Heart left ventricle (tissue), 13 donors: ENCODE measurements around the gene UNC5C.

Experiments used
- POLR2A ChIP-seq, 2 donors: fragments of 450-650 bp; IDR thresholded peaks; one replicate each; pipeline ENCODE4 v1.6.1; 2017; ENCODE audit warnings: antibody characterized with exemption in 2 of 2, mild to moderate bottlenecking in 2 of 2, moderate library complexity in 2 of 2
- TF ChIP-seq, protein P1 (sequence below), 12 donors: fragments of 200-600 bp; sonication (generic) in 4 of 12; IDR thresholded peaks; one replicate each; pipeline versions ENCODE4 v1.5.0 to v1.8.0; 2018 to 2022; ENCODE audit warnings: antibody characterized with exemption in 12 of 12, mild to moderate bottlenecking in 5 of 12
- donor health status: ischemic (EF 13 %, LVEDD 7.1; RV severe dilation, severe dysfunction).
- donor health status: DM: no; HTN: yes; CAD: no.
- donor health status: DM: no; HTN: no; CAD: no.
- donor health status: ischemic (EF 25% LVEDD 6.9; RV normal size, moderate dysfunction).
- donor health status: ischemic (EF 25% LVEDD 5.7; RV mildly dilated, moderate dysfunction).
- donor health status: ischemic (EF 35%, LVEDD 5.7; RV mildly dilated, moderate dysfunction).
- donor health status: nonischemic (EF 11% LVEDD 7.7; RV severe dilation, severe dysfunction).
- donor health status: DM: yes; HTN: yes; CAD: no.
- donor health status: PGD.
- donor health status: ischemic (EF 29% LVEDD 5.4; RV normal size, mild dysfunction).
- donor health status: nonischemic (EF 23%, LVEDD 6.1; RV moderate dilation, normal function).

- TF ChIP-seq POLR2A (IDR thresholded peaks at IDR 0.05): no peak
- TF ChIP-seq, protein P1, sequence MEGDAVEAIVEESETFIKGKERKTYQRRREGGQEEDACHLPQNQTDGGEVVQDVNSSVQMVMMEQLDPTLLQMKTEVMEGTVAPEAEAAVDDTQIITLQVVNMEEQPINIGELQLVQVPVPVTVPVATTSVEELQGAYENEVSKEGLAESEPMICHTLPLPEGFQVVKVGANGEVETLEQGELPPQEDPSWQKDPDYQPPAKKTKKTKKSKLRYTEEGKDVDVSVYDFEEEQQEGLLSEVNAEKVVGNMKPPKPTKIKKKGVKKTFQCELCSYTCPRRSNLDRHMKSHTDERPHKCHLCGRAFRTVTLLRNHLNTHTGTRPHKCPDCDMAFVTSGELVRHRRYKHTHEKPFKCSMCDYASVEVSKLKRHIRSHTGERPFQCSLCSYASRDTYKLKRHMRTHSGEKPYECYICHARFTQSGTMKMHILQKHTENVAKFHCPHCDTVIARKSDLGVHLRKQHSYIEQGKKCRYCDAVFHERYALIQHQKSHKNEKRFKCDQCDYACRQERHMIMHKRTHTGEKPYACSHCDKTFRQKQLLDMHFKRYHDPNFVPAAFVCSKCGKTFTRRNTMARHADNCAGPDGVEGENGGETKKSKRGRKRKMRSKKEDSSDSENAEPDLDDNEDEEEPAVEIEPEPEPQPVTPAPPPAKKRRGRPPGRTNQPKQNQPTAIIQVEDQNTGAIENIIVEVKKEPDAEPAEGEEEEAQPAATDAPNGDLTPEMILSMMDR (IDR thresholded peaks at IDR 0.05): no peak
Measured at GRCh38 chr4:95547715-95548471, 880 bp downstream of the UNC5C start.
